Activated T-helper 9 cell treated with anti-CD3 and anti-CD28 coated beads, Interleukin-2, amount 50 U/mL, for 16 hours (primary cell): ENCODE results near the gene TBC1D8B.
"Not testable (repeated sequence)": the region's sequence is repeated elsewhere in the genome, so short reads cannot be mapped to it uniquely, and the experiment has no call there.

Source experiments
- DNase-seq: peaks from one replicate; pipeline ENCODE4 v3.0.0-alpha.2; 2020; ENCODE audit warnings: low read depth

TBC1D8B gene

GRCh38 chrX:106802388-106803275, at the start of gene TBC1D8B:
TSS of gene TBC1D8B (plus strand) at chrX:106802673. CDS start at chrX:106802854, 181 bp downstream.
- no peak for DNase-seq

- DNase-seq, result not testable (repeated sequence)
These were observed 33.2 kb upstream of the TBC1D8B start for GRCh38 chrX:106769288-106769687.

- DNase-seq, result no peak
These were observed 27.5 kb upstream of the TBC1D8B start for GRCh38 chrX:106774981-106775380.

GRCh38 chrX:106780264-106780663, 22.2 kb upstream of the TBC1D8B start:
- DNase-seq, result no peak

- DNase-seq, result no peak
These were observed 21.7 kb upstream of the TBC1D8B start for GRCh38 chrX:106780664-106781377.

GRCh38 chrX:106783716-106784115, 18.8 kb upstream of the TBC1D8B start:
- DNase-seq, result no peak

GRCh38 chrX:106791495-106791894, 11.0 kb upstream of the TBC1D8B start:
- no peak for DNase-seq

- no peak for DNase-seq
These were observed 448 bp upstream of the TBC1D8B start for GRCh38 chrX:106802063-106802387.

GRCh38 chrX:106811131-106811910, 8.8 kb downstream of the TBC1D8B start:
- DNase-seq, result no peak

GRCh38 chrX:106812930-106813329, 10.5 kb downstream of the TBC1D8B start:
- not testable (repeated sequence) for DNase-seq

GRCh38 chrX:106814093-106814492, 11.6 kb downstream of the TBC1D8B start:
- DNase-seq, result not testable (repeated sequence)

GRCh38 chrX:106862972-106863688, 60.7 kb downstream of the TBC1D8B start:
- no peak for DNase-seq

- DNase-seq, result no peak
These were observed 61.2 kb downstream of the TBC1D8B start for GRCh38 chrX:106863697-106864096.

GRCh38 chrX:106872796-106873195, 70.3 kb downstream of the TBC1D8B start:
- not testable (repeated sequence) for DNase-seq

- DNase-seq, result no peak
These were observed 71.6 kb downstream of the TBC1D8B start for GRCh38 chrX:106874075-106874474.

- no peak for DNase-seq
These were observed 72.7 kb downstream of the TBC1D8B start for GRCh38 chrX:106875151-106875550.

- DNase-seq, result no peak
These were observed 87.0 kb downstream of the TBC1D8B start for GRCh38 chrX:106889468-106889867.

GRCh38 chrX:106891762-106892460, 89.4 kb downstream of the TBC1D8B start:
- DNase-seq, result no peak

GRCh38 chrX:106894392-106894909, 92.0 kb downstream of the TBC1D8B start:
- DNase-seq, result peak; percentile 13

- no peak for DNase-seq
These were observed 92.5 kb downstream of the TBC1D8B start for GRCh38 chrX:106894978-106895452.

- no peak for DNase-seq
These were observed 94.8 kb downstream of the TBC1D8B start for GRCh38 chrX:106897259-106897658.
